ENCODE data around the gene MCRIP2.
A peak's percentile ranks its signal among the peaks of the same experiment; 100 is the strongest.
"Not testable (repeated sequence)": the region's sequence is repeated elsewhere in the genome, so short reads cannot be mapped to it uniquely, and the experiment has no call there.

Gene MCRIP2

DNA sequence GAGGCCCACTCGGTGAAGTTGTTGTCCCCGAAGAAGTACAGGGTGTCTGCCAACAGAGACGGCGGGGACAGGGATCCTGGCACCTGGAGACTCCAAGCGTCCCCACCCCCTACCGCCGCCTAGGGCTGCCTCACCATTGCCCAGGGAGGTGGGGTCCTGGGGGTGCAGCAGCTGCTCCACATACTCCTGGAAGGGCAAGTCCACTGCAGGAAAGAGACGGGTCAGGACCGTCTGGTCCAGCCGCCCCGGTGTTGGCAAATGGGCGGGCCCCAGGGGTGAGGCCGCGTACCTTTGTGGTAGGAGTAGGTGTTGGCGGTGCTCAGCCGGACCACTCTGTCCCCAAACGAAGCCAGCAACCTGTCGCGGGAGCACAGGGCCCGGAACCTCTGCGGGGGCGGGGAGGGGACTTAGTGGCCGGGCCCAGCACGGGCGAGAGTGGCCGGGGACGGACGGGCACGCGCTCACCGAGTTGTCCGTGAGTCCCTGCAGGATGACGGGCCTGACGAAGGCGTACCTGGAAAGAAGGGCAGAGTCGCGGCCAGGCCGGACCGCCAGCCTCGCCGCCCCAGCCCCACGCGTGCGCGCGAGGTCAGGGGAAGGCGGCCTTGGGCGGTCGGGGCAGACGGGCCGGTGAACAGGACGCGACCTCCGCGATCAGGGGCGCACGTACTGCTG, 41.9 kb downstream of the MCRIP2 start:
- DNase-seq, result no peak

DNA sequence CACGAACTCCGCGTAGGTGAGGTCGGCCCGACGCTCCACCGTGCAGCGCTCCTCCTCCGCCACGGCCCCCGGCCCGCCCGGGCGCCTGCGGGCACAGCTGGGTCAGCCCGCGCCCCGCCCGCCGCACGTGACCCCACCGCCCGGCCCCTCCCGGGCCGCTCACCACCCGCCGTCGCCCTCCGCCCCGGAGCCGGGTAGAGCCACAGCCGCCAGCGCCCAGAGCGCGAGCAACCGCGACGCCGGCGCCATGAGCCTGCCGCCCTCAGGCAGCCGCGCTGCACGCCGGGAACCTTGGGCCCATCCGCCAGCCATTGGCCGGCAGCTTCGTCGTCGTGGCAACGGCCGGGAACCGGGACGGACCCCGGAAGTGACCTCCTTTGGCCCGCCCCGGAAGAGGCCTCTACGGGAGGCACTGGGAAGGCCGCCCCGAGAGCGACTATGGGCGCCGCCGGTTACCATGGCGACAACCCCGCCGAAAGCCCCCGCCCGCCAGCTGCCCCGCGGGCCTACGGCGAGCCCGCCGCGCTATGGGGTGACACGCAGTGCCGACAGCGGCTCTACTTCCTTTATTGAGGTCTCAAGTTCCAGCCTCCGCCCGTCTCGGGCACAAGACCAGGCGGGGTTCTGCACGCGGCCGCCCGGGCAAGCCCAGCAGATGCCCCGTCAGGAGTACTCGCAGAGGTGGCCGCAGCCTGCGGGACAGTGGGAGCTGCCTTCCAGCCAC, 42.6 kb downstream of the MCRIP2 start, which contains the start of gene JMJD8:
Gene JMJD8, minus strand, starts transcription at position 264 of the 724 bp plus-strand sequence. Its CDS starts 15 bp downstream, at position 249.
- DNase-seq, result peak; percentile 90

DNA sequence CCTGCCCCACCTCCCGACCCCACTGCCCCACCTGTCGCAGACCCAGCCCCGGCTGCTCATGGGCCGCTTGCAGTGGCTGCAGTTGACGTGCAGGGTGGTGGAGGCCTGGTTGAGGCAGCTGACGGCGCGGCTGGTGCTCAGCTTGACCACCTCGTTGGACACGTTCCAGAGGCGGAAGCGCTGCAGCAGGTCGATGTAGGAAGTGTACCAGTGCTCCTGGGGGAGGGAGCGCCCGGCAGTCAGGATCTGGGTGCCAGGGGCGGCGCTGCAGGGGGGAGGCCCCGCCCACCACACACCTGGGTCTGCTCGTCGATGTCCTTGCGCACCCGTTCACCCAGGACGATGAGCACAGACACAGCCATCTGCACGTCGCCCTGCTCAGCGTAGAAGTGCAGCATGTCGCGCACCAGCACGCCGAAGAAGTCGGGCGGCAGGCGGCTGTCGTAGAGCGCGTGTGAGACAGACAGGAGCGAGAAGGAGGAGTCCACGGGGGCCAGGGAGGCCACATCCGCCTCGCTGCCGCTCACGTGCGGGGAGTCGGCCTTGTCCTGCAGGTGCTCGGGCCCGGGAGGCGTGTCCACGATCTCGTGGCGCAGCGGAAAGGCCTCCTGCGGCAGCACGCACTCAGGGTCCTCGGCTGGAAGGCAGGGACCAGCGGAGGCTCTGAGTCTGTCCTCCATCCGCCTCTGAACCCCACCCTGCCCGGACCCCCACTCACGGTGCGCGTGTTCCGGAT, 43.5 kb downstream of the MCRIP2 start:
- DNase-seq, result no peak

DNA sequence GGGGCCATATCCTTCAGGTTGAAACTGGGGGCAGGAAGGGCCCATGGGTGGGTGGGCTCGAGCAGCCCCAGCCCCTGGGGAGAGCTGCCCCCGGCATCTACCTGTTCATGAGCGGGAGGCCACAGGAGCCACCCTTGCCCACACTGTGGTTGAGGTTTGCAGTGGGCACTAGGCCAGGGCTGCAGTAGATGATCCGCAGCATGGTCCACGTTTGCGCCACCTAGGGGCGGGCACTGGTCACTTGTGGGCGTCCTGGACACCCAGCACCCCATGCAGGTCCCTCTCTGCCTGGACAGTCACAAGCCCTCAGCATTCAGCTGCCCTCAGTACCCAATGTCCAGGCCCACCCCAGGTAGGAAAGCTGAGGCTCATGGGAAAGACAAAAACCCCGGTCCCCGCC, 44.3 kb downstream of the MCRIP2 start:
- no peak for DNase-seq

DNA sequence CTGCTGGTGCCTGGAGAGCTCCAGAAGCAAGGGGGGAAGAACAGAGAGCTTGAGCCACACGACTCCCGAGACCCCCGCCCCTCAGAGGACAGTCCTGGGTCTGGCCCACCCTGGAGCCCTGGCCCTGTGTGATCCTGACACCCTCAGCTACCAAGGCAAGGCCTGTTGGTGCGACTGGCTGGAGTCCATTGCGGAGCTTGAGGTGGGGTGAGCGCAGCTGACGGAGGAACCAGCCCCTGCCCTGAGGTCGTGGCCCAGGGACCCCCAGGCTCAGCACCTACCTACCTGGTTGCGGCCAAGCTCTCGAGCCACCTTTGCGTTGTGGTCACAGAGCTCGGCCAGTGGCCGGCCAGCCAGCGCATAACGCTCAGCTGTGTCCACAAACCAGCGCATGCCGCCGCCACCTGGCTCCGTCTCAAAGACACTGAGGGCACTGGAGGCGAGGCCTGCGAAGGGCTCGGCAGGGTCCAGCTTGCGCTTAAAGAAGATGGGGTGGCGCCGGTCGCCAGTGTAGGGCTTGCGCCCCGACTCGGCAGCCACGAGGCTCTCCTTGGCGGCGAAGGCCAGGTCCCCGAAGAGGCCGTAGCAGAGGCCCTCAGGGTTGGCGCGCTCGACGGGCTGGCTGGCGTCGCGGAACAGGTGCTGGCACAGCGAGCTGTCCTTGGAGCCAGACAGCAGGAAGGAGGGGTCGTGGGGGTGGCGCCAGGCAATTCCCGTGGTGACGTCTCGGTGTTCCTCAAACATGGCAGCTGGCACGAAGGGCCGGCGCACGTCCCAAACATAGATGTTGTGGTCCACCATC, 45.0 kb downstream of the MCRIP2 start:
- DNase-seq, result no peak

DNA sequence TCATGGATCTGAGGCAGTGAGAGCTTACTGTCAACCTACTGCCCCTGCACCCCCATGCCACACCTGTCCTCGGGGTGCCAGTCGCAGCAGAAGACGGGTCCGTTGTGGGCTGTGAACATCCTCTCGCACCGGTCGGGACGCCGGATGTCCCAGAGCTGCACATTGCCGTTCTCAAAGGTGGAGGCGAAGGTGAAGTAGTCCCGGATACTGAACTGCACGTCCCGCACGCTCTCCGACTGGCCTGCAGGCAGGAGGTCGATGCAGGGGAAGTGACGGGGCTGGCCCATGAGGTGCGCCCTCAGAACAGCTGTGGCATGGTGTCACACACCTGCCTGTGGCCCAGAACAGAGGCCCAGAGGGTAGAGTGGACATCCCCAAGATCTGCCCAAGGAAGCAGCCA, 45.9 kb downstream of the MCRIP2 start:
- no peak for DNase-seq

DNA sequence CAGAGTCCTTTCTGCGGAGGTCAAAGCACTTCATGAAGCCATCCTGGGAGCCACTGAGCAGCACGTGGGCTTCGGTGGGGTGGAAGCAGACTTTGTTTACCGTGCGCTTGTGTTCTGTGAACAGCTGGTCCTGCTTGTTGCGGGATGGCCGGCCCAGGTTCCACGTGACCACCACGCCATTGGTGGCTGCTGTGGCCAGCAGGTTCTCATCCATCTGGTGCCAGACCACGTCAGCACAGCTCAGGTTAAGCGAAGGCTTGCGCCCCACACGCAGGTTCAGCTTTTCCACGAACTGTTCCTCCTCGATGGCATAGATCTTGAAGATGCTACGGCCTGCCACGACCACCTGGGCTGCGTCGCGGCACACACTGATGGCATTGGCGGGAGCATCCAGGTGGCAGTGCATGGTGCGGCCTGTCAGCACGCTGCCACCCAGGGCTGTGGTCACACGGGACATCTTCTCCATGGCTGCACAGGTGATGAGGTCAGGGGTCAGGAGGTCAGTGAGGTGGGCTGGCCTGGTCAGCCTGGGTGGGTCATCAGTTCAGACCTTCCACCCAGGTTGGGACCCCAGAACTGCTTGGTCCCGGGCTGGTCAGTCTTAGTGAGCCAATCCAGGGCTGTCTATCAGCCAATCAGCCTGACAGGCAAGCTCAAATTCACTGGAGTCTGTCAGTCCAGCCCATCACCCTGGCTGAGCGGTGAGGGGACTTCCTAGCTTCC, 47.7 kb downstream of the MCRIP2 start:
- no peak for DNase-seq

DNA sequence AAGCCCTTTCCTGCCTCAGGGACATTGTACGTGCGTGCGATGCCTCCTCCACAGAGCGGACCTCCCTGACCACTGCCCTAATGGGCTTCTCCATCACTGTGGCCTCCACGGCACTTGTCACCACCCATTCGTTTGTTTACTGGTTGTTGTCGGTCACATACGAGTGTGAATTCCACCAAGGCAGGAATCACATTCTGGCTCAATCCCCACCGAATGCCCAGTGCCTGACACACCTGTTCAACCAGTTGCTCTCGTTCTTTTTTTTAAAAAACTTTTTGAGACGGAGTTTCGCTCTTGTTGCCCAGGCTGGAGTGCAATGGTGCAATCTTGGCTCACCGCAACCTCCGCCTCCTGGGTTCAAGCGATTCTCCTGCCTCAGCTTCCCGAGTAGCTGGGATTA, 49.6 kb downstream of the MCRIP2 start:
- not testable (repeated sequence) for DNase-seq

DNA sequence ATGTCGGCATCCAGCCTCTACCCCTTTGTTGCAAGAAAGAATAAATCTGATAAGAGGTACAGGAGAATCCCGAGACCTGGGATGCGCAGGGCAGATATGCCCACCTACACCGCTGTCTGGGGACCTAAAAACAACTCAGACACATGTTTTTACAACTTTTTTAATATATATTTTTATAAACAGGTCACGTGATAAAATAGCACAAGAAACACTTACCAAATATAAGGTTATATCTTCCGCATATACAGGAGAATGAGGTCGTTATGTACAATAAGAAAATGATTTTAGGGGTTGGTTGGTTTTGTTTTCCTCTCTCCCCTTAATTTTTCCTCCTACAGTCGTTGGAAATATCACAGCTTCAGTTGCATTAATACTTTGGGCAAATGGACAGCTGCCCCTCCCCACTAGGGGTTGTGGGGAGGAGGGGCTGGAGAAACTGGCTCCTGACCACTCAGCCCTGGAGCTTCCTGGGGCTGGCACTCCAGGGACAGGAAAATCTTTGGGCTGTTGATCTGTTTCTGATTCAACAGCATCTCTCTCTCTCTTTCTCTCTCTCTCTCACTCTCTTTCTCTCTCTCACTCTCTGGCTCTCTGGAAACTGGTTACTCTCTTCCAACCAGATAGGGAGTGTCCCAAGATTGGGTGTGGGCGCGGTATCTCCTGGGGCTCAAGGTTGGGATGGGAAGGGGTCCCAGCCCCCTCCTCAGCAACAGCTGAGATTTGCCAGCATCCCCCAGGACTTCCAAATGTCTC, 50.9 kb downstream of the MCRIP2 start:
- no peak for DNase-seq

DNA sequence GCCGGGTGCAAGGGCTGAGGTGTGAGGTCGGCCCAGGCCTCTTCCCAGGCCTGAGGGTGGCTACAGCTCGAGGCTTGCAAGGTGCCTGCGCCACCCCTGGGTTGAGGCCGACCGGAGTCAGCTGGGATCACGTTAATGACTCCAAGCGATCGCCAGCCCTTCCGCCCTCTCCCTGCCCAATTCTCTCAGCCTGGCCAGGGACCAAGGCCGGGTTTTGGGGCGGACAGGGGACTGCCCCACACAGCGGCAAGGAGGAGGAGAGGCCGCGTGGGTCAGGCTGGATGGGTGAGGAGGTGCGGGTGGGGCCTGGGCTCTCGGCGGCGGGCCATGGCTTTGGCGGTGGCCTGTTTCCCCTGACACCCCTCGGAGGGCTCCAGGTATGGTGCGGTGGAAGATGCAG, 51.7 kb downstream of the MCRIP2 start:
- DNase-seq, result no peak

DNA sequence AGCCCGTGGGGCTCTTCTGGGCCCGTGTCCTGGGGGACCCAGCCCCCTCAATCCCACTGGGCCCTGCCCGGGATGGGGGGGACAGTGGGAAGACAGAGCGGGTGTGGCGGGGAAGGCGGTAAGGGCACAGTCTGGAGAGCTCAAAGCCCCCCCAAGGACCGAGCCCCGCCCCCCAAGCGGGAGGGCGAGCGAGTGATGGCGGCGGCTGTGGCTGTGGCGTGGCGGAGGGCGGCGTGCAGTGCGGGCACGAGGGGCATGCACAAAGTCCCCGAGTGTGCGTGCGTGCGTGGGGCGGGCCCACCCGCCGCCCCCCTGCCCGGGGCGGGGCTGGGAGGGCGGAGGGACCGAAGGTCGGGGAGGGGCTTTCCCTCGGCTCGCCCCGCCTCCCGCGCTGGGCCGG, 52.1 kb downstream of the MCRIP2 start:
- no peak for DNase-seq

DNA sequence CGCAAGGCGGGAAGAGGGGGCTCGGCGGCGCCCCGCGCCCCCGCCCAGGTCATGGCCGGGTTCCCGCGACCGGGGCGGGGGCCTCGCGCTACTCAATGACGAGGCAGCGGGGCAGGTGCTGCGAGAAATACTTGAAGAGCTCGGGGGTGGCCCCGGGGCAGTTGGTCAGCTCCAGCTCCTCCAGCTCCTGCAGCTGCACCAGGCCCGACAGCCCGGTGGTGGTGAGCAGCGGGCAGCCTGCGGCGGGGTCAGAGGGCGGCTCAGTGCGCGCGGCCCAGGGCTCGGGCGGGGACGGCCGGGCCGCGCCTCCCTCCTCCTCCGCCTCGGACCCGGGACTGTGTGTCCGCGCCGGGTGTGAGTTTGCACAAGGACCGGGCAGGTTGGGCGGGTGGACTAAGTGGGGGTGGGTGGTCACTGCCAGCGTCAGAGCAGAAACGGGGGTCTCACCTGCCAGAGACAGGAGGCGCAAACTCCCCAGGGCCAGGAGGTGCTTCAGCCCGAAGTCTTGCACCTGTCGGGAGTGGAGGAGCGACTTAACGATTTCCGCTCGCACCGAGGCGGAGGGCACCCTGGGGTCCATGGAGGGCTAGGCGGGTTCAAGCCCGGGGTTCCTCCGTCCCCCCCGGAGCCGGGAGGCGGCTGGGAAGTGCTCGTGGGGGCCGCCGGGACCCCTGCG, 52.7 kb downstream of the MCRIP2 start:
- DNase-seq, result no peak

DNA sequence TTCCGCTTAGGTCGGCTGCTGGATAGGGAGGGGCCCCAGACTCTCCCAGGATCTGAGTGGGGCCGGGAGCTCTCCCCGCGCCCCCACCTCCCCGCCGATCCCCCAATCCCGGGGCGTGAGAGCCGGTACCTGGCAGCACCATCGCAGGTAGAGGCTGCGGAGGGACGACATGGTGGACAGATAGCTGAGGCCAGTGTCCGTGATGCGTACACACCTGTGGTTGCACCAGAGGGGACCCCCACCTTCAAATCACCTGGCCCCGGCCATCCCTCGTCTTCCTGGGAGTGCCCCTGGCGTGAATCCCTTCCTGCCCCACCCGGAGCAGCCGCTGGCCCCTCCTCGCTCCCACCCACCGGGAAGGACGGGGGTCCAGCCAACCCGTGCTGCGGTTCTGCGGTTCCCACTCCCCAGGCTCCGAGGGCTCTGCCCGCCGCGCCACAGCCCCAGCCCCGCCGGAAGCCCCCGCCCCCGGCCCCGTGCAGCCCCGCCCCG, 53.3 kb downstream of the MCRIP2 start:
- DNase-seq, result no peak

DNA sequence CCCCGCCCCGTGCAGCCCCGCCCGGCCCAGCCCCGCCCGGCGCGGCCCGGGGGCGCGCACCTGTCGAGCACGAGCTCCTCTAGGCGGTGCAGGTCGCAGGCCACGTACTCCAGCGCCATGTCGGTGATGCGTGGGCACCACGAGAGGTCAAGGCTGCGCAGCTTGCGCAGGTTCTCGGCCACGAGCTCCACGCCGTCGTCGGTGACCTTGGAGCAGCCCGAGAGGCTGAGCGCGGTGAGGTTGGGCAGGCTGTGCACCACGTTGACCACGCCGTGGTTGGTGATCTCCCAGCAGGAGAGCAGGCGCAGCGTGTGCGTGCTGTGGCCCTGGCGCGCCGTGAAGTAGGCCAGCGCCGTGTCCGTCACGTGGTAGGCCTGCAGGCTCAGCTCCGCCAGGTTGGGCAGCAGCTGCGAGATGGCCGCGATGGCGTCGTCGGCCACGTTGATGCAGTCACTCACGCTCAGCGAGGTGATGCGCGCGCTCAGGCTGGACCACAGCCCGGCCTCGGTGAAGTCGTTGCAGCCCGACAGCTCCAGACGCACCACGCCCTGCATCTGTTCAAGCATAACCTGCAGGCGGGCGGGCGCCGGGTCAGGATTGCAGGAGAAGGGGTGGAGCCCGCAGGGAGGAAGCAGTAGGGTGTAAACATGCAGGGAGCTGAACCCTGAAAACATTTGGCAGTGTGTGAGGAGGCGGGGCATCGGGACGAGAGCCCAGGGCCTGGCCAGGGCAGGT, 53.9 kb downstream of the MCRIP2 start:
- no peak for DNase-seq
